GM11168 (cell line): ENCODE results near the gene CHD5.

Source experiments
- in situ Hi-C: fragments of 300-500 bp; cut with MboI; formaldehyde crosslinking; loops from one replicate; pipeline ENCODE4 v1.12.0; 2022; ENCODE audit warnings: low sequenced_read_pairs; ENCODE audit not compliant: unreplicated experiment

The CHD5 gene

DNA sequence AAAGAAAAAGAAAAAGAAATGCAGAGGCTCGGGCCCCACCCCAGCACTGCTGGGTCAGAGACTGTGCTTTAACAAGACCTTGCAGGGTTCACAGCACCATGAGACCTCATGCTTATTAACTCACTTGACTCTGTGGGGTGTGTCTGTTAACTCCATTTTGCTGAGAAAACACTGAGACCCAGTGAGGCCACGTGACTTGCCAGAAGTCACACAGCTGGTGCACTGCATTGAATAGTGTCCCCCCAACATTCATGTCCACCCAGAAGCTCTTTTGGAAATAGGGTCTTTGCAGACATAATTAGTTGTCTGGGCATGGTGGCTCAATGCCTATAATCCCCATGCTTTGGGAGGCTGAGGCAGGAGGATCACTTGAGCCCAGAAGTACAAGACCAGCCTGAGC, 39.7 kb downstream of the CHD5 start:
- in situ Hi-C loops, result no loop called here

- in situ Hi-C loops, result no loop called here
Measured at GRCh38 chr1:6137758-6138157, 42.4 kb downstream of the CHD5 start.

DNA sequence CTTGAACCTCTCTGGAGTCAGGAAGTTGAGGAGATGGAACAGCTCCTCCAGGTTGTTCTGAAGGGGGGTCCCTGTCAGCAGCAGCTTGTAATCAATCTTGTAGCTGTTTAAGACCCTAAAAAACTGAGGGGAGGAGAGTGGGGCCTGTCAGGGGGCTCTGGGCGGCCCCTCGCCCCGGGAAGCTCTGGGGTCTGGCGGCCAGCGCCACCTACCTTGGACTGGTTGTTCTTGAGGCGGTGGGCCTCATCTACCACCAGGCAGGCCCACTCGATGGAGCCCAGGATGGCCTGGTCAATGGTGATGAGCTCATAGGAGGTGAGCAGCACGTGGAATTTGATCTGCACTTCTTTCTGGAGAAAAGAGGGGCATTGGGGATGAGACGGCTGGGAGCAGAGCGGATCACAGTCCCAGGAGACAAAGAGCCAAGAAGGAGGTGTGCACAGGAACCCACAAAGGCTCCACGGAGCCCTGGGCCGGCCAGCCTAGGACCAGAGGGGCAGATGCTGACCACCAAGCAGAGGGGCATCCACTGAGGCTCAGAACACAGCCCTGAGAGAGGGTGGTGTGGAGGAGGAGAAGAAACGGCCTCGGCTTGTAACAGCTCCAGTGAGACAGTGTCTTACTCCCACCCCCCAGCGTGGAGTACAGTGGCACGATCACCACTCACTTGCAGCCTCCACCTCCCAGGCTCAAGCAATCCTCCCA, 43.5 kb downstream of the CHD5 start:
- in situ Hi-C loops, result no loop called here

DNA sequence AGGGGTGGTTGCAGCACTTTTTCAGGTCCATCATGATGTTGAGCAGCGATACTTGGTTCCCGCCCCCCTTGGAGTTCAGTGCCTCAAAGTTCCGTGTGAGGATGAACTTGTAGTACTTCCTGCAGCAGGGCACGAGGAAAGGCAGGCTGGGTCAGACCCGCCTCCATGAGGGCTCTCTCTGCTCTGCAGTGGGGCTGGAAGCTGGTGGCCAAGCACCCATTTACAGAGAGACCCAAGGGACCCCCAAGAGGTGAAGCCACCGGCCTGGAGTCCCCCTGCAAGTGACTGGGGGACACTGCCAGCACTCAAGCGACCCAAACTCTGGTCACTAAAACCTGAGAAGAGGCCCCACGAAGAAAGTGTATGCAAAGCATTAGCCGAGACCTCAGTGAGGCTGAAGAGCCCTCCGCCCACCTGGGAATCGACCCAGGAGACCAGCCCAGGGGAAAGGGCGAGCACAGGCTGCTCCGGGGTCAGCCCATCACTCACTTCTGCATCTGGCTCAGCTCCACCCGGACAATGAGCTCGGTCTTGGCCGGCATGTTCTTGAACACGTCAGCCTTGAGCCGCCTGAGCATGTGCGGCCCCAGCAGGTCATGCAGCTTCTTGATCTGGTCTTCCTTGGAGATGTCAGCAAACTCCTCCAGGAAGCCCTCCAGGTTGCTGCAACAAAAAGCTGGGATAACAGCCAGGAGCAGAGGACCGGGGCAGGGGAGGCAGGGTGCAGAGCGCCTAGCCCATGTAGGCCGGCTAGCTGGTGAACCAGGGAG, 45.2 kb downstream of the CHD5 start:
- in situ Hi-C loops, result no loop called here

DNA sequence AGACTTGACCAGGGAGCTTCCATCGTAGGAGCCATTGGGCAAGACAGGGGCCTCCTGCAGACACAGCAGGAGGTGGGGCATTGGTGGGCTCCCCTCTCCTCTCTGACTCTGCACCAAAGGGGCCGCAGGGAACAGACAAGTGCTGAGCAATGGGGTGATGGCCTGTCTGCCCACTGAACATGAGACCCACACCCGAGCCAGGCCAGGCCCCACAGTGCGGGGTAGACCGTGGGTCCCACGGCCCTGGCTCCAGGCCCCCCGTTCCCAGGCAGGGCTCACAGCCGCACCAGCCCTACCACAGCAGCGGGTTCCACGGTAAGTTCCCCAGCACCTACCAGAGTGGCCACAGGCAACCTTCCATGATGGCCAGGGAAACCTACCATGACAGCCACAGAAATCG, 45.9 kb downstream of the CHD5 start:
- in situ Hi-C loops, result no loop called here

DNA sequence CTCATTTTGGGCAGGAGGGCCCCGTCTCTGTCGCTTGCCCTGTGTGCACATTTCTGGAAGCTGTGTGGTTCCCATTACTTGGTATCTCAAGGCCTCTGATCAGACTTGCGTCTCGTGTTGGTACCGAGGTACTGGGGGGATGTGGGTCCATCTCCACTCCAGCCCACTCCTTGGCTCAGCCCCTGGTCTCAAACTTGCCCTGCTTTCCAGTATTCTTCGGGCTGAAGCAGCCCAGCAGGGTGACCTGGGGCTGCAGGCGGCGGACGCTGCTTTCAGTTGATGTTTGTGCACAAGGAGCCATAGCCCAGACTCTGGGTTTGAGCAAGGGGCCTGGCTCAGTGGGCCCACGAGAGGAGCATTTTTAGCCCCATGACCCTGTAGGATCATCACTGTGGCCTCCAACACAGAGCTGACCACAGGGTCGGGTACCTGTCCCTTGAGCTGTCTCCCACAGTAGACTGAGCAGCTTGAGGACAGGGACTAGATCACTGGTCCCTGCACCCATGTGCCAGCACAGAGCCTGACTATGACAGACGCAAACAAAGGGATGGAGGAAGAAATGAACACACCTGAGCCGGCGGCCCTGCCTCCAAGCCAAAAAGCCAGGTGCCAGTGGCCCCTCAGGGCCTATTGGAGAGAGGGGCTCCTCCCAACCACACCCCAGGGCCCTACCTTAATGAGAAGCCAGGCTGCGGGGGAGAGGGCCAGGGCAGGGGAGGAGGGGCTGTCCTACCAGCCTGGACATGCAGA, 46.8 kb downstream of the CHD5 start:
- in situ Hi-C loops, result no loop called here

GRCh38 chr1:6131561-6131960, 48.6 kb downstream of the CHD5 start:
- in situ Hi-C loops, result no loop called here

GRCh38 chr1:6130596-6130995, 49.5 kb downstream of the CHD5 start:
- in situ Hi-C loops, result no loop called here

GRCh38 chr1:6130036-6130435, 50.1 kb downstream of the CHD5 start:
- in situ Hi-C loops, result no loop called here

DNA sequence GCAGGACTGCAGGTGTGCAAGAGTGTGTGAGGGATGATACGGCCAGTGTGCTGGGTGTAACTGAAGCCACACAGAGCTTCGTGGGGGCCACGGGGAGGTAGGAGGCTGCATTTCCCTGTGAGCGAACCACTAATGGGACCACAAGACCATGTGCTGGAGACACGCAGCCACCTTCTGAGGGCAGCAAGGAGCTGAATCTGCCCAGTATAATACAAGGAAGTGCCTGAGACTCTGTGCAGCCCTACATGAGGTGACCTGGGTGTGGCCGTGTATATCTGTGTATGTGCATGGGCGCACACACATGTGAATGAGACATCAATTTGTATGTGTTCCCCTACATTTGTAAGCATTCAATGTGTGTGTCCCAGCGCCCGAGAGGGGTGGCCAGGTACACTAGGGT, 50.8 kb downstream of the CHD5 start:
- in situ Hi-C loops, result no loop called here

- in situ Hi-C loops, result no loop called here
Measured at GRCh38 chr1:6128276-6129081, 51.6 kb downstream of the CHD5 start.

DNA sequence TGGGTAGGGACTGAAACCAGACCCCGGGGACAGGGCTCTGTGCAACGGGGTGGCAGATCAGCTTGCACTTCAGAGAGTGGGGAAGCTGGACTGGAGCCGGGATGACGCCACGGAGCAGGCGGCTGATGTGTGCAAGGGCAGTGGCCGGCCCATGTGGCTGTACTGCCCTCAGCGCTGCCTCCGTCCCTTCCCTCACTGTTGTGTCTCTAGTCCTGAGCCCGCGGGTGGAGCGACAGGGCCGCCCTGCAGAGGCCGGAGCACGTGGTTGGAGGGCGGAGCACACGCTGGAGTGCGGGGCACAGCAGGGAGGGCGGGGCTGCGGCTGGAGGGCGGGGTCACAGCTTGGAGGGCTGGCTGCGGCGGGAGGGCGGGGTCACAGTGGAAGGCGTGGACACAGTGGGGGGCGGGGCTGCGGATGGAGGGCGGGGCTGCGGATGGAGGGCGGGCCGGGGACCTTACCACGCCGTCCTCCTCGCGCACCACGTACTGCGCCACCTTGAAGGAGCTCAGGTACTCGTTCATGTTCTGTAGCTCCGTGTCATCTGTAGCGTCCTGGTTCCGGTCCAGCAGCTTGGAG, 52.4 kb downstream of the CHD5 start:
- in situ Hi-C loops, result no loop called here

GRCh38 chr1:6126521-6127067, 53.5 kb downstream of the CHD5 start:
- in situ Hi-C loops, result no loop called here

- in situ Hi-C loops, result no loop called here
Measured at GRCh38 chr1:6126028-6126427, 54.1 kb downstream of the CHD5 start.

DNA sequence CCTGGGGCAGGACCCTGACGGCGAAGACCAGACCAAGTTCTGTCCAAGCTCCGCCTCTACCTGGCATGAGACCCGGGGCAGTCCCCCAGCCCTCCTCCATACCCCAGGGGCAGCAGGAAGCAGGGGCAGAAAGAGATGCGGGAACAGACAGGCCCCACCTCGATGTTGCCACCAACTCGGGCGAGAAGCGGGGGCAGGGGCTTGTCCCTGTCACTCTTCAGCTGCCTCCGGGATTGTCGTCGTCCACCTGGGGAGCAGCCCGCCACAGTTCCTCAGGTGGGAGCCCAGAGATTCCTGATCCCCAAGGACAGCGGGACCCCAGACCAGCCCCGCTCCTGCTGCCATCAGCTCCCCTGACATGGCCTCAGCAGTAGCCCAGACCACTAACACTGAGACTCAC, 54.8 kb downstream of the CHD5 start:
- in situ Hi-C loops, result no loop called here

DNA sequence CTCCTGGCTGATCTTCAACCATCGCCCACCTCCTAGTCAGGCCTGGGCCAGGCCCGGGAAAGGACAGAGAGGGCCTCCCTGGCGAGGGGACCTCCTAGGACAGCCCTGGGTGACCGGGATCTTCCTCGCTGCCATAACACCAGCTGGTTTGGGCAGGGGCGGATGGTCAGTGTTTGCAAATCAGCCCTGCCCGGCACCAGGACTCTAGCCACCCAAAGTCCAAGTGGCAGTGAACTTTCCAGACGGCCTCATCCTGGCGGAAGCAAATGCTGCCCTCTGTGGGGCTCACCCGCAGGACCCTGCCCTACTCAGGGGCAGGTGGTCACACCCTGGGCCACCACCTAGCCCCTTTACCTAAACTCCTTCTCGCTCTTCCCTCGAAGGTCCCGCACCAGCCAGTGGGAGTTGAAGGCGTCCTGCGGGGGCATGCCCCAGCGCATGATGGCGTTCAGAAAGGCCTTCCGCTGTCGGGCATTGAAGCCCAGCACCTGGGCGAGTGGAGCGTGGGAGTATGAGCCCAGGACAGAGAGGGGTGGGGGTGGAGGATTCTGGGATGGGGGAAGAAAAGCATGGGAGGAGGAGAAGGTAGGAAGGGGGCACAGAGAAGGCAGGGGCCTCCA, 55.3 kb downstream of the CHD5 start:
- in situ Hi-C loops, result no loop called here

- in situ Hi-C loops, result no loop called here
Measured at GRCh38 chr1:6124341-6124740, 55.8 kb downstream of the CHD5 start.

- in situ Hi-C loops, result no loop called here
Measured at GRCh38 chr1:6123816-6124215, 56.3 kb downstream of the CHD5 start.

GRCh38 chr1:6123083-6123482, 57.0 kb downstream of the CHD5 start:
- in situ Hi-C loops, result no loop called here
